NB4 (cell line): ENCODE results near the gene RIMBP3C.

Experiments
- POLR2A ChIP-seq: IDR thresholded peaks from 2 replicates; pipeline ENCODE4 v1.6.1; 2011; ENCODE audit warnings: mild to moderate bottlenecking; ENCODE audit not compliant: insufficient read length; ENCODE audit errors: extremely low read depth
- TF ChIP-seq, protein P1 (sequence below): IDR thresholded peaks from 2 replicates; pipeline ENCODE4 v1.6.1; 2011; ENCODE audit warnings: low read depth, low read length
- TF ChIP-seq, protein P2 (sequence below): IDR thresholded peaks from one replicate; pipeline ENCODE4 v1.5.1; 2012; ENCODE audit warnings: low read depth, low read length

DNA sequence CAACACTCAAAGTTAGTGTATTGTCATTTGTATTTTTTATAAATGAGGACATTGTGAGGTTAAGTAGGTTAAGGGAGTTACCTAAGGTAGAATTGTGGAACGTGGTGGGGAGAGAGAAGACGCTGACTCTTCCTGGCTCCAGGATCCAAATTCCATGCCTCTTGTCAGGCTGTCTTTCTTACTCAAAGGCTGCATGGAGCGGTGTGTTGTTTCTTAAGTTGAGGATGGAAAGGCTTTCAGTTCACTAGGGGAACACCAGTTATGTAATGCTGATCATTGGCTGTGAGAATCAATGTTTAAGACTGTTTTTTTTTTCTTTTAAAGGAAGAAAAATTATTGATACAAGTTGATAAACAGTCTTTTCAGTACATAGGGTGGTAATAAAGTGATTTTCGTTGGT is 19.1 kb upstream of the RIMBP3C start:
- TF ChIP-seq POLR2A, result no peak
- TF ChIP-seq, protein P1, sequence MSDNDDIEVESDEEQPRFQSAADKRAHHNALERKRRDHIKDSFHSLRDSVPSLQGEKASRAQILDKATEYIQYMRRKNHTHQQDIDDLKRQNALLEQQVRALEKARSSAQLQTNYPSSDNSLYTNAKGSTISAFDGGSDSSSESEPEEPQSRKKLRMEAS, result no peak
- TF ChIP-seq, protein P2, sequence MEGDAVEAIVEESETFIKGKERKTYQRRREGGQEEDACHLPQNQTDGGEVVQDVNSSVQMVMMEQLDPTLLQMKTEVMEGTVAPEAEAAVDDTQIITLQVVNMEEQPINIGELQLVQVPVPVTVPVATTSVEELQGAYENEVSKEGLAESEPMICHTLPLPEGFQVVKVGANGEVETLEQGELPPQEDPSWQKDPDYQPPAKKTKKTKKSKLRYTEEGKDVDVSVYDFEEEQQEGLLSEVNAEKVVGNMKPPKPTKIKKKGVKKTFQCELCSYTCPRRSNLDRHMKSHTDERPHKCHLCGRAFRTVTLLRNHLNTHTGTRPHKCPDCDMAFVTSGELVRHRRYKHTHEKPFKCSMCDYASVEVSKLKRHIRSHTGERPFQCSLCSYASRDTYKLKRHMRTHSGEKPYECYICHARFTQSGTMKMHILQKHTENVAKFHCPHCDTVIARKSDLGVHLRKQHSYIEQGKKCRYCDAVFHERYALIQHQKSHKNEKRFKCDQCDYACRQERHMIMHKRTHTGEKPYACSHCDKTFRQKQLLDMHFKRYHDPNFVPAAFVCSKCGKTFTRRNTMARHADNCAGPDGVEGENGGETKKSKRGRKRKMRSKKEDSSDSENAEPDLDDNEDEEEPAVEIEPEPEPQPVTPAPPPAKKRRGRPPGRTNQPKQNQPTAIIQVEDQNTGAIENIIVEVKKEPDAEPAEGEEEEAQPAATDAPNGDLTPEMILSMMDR, result no peak
